Frontal cortex (tissue), 4 donors: ENCODE results near the gene ARHGAP24. TPM values are rescaled to one million over a fixed set of nuclear protein-coding genes. Genes with fewer than 3 reads are reported as not detected.
A peak's percentile ranks its signal among the peaks of the same experiment; 100 is the strongest.
"Not testable (repeated sequence)": the region's sequence is repeated elsewhere in the genome, so short reads cannot be mapped to it uniquely, and the experiment has no call there.

Experiments used
- DNase-seq, 2 donors: peaks; one replicate each; pipeline ENCODE4 v3.0.0; 2012; ENCODE audit warnings: low spot score in 2 of 2
- FAIRE-seq: peaks from 2 replicates; lab custom pipeline; 2012; peaks lifted over from hg19 to GRCh38; lab: Jason Lieb, UNC
- total RNA-seq: library from RNA; depleted of rRNA; stranded (reverse); fragments of >200 nt; gene quantifications from one replicate; pipeline ENCODE4 v1.2.3, GENCODE V29; 2014
- donor health status: control.
- donor health status: control.
- donor health status: control.

Gene ARHGAP24
- total RNA-seq, 1 donor from 2014 or later, result 1.6 TPM

- DNase-seq (no peak), FAIRE-seq (no peak)
Observed at GRCh38 chr4:85824166-85824945, 349.4 kb downstream of the ARHGAP24 start.

- no peak for FAIRE-seq
- peak in 1 of 2 donors; percentile 6 for DNase-seq
Observed at GRCh38 chr4:85826060-85826678, 351.2 kb downstream of the ARHGAP24 start.

GRCh38 chr4:85828027-85828890, 353.3 kb downstream of the ARHGAP24 start:
- no peak for DNase-seq
- FAIRE-seq, result no peak

GRCh38 chr4:85829276-85830051, 354.5 kb downstream of the ARHGAP24 start:
- FAIRE-seq (peak; percentile 94), DNase-seq (no peak)

- DNase-seq (no peak), FAIRE-seq (no peak)
Observed at GRCh38 chr4:85831647-85832046, 356.7 kb downstream of the ARHGAP24 start.

GRCh38 chr4:85833302-85833701, 358.4 kb downstream of the ARHGAP24 start:
- DNase-seq, result no peak
- no peak for FAIRE-seq

GRCh38 chr4:85834934-85835333, 360.0 kb downstream of the ARHGAP24 start:
- no peak for DNase-seq
- no peak for FAIRE-seq

- DNase-seq (no peak), FAIRE-seq (no peak)
Observed at GRCh38 chr4:85836588-85837438, 361.9 kb downstream of the ARHGAP24 start.

GRCh38 chr4:85837439-85837733, 362.4 kb downstream of the ARHGAP24 start:
- no peak for DNase-seq
- no peak for FAIRE-seq

GRCh38 chr4:85839981-85840451, 365.1 kb downstream of the ARHGAP24 start:
- not testable (repeated sequence) for DNase-seq, FAIRE-seq

- peak; percentile 36 for FAIRE-seq
- peak; percentile 14 to 15 for DNase-seq
Observed at GRCh38 chr4:85842540-85842939, 367.6 kb downstream of the ARHGAP24 start.

- DNase-seq, FAIRE-seq: not testable (repeated sequence)
Observed at GRCh38 chr4:85853740-85854139, 378.8 kb downstream of the ARHGAP24 start.

- FAIRE-seq (no peak), DNase-seq (no peak)
Observed at GRCh38 chr4:85854546-85854945, 379.6 kb downstream of the ARHGAP24 start.

- DNase-seq (no peak), FAIRE-seq (no peak)
Observed at GRCh38 chr4:85860066-85860740, 385.3 kb downstream of the ARHGAP24 start.

GRCh38 chr4:85861064-85861765, 386.3 kb downstream of the ARHGAP24 start:
- DNase-seq (no peak), FAIRE-seq (no peak)

GRCh38 chr4:85862896-85863295, 387.9 kb downstream of the ARHGAP24 start:
- DNase-seq (no peak), FAIRE-seq (no peak)

- FAIRE-seq (no peak), DNase-seq (no peak)
Observed at GRCh38 chr4:85864259-85865205, 389.6 kb downstream of the ARHGAP24 start.
